ENCODE measurements around the gene PPDPF. TPM values are rescaled to one million over a fixed set of nuclear protein-coding genes. Genes with fewer than 3 reads are reported as not detected.

Gene PPDPF, protein sequence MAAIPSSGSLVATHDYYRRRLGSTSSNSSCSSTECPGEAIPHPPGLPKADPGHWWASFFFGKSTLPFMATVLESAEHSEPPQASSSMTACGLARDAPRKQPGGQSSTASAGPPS
- total RNA-seq (2022; extraction: Qiagen RNA extraction): 259 to 387 TPM (median 340 TPM) in 5 replicates

DNA sequence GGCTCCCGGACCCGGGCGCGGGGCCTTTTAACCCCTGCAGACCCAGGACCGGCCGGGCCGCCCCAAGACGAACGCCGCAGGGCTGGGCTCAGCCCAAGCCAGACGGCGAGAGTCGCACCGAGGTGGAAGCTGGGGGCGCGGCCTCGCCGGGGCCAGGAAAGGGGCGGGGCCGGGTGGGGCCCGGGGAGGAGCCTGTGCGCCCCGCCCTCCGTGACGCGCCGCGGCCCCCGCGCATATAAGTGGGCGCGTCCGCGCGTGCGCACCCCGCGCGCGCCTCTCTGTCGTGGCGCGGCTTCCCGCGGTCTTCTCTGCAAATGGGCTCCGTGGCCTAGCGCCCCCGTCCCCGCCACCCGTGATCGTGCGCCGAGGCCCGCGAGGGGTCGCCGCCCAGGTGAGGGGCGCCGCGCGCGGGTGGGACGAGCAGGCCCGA lies at the start of gene PPDPF:
Gene PPDPF, plus strand, starts transcription at position 262 of the 430 bp plus-strand sequence. CDS start 544 bp downstream, outside the sequence.

DNA sequence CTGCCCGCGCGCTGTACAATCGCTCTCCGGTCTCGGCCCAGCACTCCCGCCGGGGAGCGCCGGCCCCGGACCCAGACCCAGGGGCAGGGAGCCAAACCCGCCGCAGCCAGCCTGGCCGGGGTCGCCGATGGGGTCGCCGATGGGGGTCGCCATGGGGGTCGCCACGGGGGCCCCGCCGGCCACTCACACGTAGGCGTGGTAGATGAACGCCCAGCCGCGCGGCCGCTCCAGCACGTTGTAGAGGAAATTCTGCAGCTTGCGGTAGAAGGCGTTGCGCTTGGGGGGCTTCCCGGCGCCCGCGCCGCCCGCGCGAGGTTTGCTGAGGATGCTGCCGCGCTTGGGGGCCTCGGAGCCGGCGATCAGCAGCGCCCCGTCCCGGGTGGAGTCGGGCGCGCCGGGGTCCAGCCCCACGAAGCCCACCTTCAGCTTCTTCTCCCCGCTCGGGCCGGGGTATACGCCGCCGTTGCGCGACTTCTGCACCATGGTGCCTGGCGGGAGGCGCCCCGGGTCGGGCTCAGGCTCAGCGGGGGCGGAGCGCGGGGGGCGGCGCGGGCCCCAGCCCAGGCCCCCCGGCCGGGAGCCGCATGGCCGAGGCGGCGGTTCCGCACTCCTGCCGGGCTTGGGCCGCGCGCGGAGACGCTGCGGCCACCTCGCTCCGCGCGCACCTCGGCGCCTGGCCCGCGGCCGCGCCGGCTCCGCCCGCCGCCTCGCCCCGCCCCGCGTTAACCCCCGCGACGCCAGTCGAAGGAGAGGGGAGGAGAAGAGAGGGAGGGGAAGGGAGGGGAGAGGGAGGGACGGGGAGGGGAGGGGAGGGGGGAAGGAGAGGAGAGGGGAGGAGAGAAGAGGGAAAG lies 48.4 kb upstream of the PPDPF start, which contains the start of gene KCNQ2:
Gene KCNQ2, minus strand, starts transcription at position 675 of the 851 bp plus-strand sequence. Its CDS starts 192 bp downstream, at position 483.

DNA sequence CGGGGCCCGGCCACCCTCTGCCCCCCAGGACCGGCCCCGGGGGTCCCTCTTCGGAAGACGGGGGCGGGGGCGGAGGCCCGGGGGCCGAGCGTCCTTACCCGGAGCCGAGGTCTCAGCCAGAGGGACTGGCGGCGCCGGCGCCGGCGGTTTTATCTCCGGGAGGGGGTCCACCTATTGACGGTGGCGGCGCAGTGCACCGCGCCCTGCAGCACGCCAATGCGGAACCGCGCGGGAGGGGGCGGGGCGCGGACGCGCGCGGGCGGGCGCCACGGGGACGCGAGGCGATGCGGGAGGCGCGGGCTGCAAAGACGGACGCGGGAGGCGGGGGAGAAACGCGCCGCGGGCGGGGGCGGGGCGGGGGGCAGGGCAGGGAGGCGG lies 21.6 kb upstream of the PPDPF start, which contains the start of gene EEF1A2:
Gene EEF1A2, minus strand, starts transcription at position 124 of the 378 bp plus-strand sequence. CDS start 1,320 bp downstream, outside the sequence.

DNA sequence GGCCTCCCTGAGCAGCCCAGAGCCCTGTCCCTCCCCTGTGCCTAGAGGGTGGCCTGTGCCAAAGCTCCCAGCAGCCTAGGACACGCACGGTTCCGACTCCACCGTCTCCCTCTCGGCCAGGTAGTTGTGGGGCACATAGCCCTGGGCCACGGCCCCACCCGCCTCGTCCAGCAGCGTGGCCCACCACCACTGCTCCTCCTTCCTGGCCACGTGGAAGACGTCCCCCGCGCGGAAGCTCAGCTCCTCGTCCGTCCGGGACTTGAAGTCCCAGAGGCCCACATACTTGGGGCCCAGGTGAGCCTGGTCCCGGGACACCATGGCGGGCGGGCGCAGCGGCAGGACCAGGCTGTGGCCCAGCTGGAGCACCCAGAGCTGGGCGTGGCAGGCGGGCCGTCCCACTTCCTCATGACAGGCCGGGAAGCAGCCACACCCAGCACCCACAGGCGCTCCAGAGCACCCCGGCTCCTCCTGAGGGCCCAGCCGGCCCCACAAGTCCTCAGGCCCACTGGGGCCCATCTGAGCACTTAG lies 16.5 kb downstream of the PPDPF start, which contains the start of gene PTK6:
Gene PTK6, minus strand, starts transcription at position 380 of the 528 bp plus-strand sequence. Its CDS starts 62 bp downstream, at position 318.

DNA sequence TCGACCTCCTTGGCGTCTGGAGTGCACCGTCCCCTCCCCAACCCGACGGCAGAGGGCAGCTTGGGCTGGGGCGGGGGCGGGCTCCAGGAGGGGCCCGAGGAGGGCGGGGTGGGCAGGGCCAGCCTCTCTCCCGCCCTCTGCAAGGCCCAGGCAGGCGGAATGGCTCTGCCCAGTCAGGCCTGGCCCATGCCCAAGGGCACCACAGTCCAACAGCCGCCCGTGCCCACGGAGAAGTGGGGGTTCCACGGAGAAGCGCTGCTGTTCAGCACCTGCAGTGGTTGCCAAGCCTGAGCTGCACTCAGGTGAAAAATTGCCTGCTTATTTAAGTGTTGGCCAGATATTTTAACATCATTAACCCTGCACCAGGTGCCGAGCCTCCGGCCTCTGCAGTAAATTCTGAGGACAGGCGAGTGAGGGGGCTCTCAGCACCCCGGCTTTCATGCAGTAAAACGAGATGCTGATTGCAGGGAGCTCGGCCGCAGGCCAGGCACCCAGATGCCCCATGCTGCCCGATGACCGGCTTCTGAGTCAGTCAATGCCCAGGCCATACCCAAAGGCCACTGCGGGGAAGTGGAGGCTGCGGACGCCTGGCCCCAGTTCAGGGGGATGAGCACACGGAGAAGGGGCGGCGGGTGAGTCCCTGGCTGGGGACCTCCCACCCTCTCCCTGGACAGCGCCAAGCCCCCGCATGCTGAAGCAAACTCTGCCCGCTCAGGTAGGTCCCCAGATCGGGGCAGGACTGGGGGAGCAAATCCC lies 27.3 kb downstream of the PPDPF start, which contains the start of gene SRMS:
Gene SRMS, minus strand, starts transcription at position 25 of the 756 bp plus-strand sequence. CDS start 286 bp downstream, outside the sequence.

DNA sequence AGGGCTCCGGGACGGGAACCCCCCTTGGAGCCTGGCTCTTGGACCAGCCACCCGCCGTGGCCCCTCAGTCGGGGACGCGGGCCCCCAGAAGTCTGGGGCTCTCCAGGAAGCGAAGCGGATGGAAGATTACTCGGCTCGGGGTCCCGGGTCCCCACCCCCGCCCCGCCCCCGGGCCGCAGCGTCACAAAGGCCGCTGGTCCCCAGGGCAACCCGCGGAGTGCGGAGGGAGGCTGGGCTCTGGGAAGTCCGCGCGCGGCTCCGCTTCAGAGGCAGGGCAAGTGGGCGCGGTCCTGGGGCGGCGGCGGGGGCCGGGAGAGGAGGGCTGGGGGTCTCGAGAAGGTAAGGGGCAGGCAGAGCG lies 33.3 kb downstream of the PPDPF start, which contains the start of gene FNDC11:
Gene FNDC11, plus strand, starts transcription at position 227 of the 358 bp plus-strand sequence. CDS start 1,505 bp downstream, outside the sequence.

Other genes starting within 250 kb of the PPDPF start
- 45.2 to 68.0 TPM (median 57.2 TPM) in 5 replicates for gene ARFGAP1, start 248.0 kb upstream of the PPDPF start, total RNA-seq (2022; extraction: Qiagen RNA extraction)
- 0.34 to 1.1 TPM (median 0.67 TPM) in 5 replicates for gene COL20A1, start 227.6 kb upstream of the PPDPF start, total RNA-seq (2022; extraction: Qiagen RNA extraction)
- 0.14 to 0.53 TPM (median 0.38 TPM) in 5 replicates for gene CHRNA4, start 159.4 kb upstream of the PPDPF start, total RNA-seq (2022; extraction: Qiagen RNA extraction)
- 0.22 to 0.64 TPM (median 0.44 TPM) in 5 replicates for gene KCNQ2, start 48.1 kb upstream of the PPDPF start, total RNA-seq (2022; extraction: Qiagen RNA extraction)
- 138 to 177 TPM (median 153 TPM) in 5 replicates for gene EEF1A2, start 21.7 kb upstream of the PPDPF start, total RNA-seq (2022; extraction: Qiagen RNA extraction)
- gene PTK6, start 16.6 kb downstream of the PPDPF start, total RNA-seq (2022; extraction: Qiagen RNA extraction): 2.7 to 4.0 TPM (median 3.2 TPM) in 5 replicates
- 0.06 to 0.25 TPM (median 0.09 TPM) in 5 replicates for gene SRMS, start 27.0 kb downstream of the PPDPF start, total RNA-seq (2022; extraction: Qiagen RNA extraction)
- 0.17 to 0.29 TPM (median 0.21 TPM) in 5 replicates for gene FNDC11, start 33.4 kb downstream of the PPDPF start, total RNA-seq (2022; extraction: Qiagen RNA extraction)
- gene HELZ2, start 53.5 kb downstream of the PPDPF start, total RNA-seq (2022; extraction: Qiagen RNA extraction): 30.2 to 39.3 TPM (median 31.3 TPM) in 5 replicates
- gene GMEB2, start 106.3 kb downstream of the PPDPF start, total RNA-seq (2022; extraction: Qiagen RNA extraction): 8.5 to 10.5 TPM (median 10.0 TPM) in 5 replicates
- gene STMN3, start 132.7 kb downstream of the PPDPF start, total RNA-seq (2022; extraction: Qiagen RNA extraction): 7.1 to 11.5 TPM (median 9.5 TPM) in 5 replicates
- 4.1 to 7.9 TPM (median 5.6 TPM) in 5 replicates for gene RTEL1, start 137.5 kb downstream of the PPDPF start, total RNA-seq (2022; extraction: Qiagen RNA extraction)
- 0.22 to 0.87 TPM (median 0.69 TPM) in 5 replicates for gene TNFRSF6B, start 175.9 kb downstream of the PPDPF start, total RNA-seq (2022; extraction: Qiagen RNA extraction)
- 30.6 to 43.0 TPM (median 36.4 TPM) in 5 replicates for gene ARFRP1, start 187.2 kb downstream of the PPDPF start, total RNA-seq (2022; extraction: Qiagen RNA extraction)
- 20.1 to 30.0 TPM (median 26.1 TPM) in 5 replicates for gene ZGPAT, start 187.3 kb downstream of the PPDPF start, total RNA-seq (2022; extraction: Qiagen RNA extraction)
- gene LIME1, start 215.9 kb downstream of the PPDPF start, total RNA-seq (2022; extraction: Qiagen RNA extraction): 3.7 to 10.8 TPM (median 9.0 TPM) in 5 replicates
- 55.9 to 101 TPM (median 89.8 TPM) in 5 replicates for gene SLC2A4RG, start 219.0 kb downstream of the PPDPF start, total RNA-seq (2022; extraction: Qiagen RNA extraction)

Measured in A549 treated with AZD2906 at 1 μM for 4 hours (cell line).